ENCODE data around the gene AGT. TPM values are rescaled to one million over a fixed set of nuclear protein-coding genes. Genes with fewer than 3 reads are reported as not detected.

The AGT gene
- polyA plus RNA-seq, 1 donor (not counting 4 experiments of a cell fraction or from before 2014, with no cell fraction given), result not detected

Other genes with a start within 250 kb of the AGT start
- 14.3 to 19.3 TPM (median 18.6 TPM) in 3 replicates for gene COG2, start 71.6 kb downstream of the AGT start, polyA plus RNA-seq
- gene CAPN9, start 33.3 kb upstream of the AGT start, polyA plus RNA-seq, result not detected in 3 replicates
- 6.8 to 9.6 TPM (median 8.1 TPM) in 3 replicates for gene C1orf198, start 154.4 kb upstream of the AGT start, polyA plus RNA-seq